GM19463 (cell line): ENCODE results near the gene MYO1H.

Experiments used
- ATAC-seq: cut with Tn5 transposase; IDR thresholded peaks from one replicate; pipeline ENCODE4 v1.9.1; 2021; ENCODE audit warnings: mild to moderate bottlenecking, moderate library complexity; ENCODE audit not compliant: unreplicated experiment

MYO1H gene

DNA sequence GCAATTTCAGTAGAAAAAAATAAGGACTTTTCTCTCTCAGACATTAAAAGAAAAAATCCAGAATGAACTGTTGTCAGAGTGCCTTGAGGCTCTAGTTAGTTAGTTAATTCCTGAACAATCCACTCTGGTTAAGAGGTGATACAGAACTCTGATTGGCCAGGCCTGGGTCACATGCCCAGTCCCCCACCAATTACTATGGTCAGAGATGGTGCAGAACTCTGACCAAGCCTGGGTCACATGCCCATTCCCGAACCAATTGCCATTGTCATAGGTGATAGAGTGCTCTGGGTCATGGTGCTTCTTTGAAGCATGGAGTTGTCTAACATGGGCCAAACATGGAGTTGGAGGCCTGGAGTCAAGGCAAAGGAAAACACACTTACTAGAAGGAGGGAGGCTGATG lies 11.1 kb upstream of the MYO1H start:
- ATAC-seq = no peak

DNA sequence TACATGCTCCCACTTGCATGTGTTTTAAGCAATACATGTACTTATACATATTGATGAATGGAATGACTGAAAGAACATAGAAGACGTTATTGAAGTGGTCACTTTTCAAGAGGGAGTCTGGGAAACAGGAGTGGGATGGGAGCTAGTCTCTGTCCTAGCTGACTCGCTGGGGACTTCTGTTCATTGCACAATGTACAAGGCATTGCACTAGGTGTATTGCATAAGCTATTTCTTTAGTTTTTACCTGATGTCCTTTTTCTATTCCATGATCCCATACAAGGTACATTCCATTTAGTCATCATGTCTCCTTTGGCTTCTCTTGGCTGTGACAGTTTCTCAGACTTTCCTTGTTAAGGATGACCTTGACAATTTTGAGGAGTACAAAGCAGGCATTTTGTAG lies 4.0 kb upstream of the MYO1H start:
- no peak for ATAC-seq

GRCh38 chr12:109345428-109345827 lies 2.3 kb upstream of the MYO1H start:
- ATAC-seq = no peak

- ATAC-seq = no peak
Measured at GRCh38 chr12:109346920-109347319, 780 bp upstream of the MYO1H start.

GRCh38 chr12:109352184-109352583 lies 4.5 kb downstream of the MYO1H start:
- no peak for ATAC-seq

DNA sequence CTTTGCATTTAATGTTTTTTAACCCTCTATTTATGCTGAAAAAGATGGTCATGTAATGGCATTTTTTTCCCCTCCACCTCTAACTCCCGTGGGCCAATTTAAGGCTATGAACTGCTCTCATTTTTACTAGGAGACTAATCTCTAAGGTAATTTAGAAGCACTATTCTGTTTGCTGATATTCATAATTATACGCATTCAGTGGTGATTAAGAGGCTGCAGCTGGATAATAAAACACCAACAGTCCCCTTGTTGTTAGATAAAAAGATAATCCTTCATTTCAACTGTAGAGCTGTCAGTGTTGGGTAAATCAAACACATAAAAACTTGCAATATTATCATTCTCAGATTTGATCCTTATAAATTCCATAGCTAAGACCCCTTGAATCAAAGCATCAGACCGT lies 8.9 kb downstream of the MYO1H start:
- ATAC-seq = no peak

DNA sequence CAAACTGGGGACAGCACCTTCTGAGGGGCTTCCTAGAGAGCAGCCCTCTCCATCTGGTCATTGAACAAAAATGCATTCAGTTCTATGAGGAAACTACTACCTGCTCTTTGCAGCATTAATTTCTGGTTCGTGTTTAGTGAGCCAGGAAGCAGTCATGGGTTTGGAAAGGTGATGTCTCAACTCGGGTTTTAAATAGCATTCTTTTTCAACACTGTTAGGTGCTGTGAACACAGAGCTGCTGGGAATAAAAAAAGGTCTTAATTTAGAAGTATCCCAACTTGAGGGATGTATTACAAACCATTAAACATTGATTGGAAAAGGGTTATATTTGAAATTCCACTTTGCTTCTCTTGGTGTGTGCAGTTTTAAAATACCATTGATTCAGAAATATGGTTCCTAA lies 9.3 kb downstream of the MYO1H start:
- ATAC-seq = no peak

DNA sequence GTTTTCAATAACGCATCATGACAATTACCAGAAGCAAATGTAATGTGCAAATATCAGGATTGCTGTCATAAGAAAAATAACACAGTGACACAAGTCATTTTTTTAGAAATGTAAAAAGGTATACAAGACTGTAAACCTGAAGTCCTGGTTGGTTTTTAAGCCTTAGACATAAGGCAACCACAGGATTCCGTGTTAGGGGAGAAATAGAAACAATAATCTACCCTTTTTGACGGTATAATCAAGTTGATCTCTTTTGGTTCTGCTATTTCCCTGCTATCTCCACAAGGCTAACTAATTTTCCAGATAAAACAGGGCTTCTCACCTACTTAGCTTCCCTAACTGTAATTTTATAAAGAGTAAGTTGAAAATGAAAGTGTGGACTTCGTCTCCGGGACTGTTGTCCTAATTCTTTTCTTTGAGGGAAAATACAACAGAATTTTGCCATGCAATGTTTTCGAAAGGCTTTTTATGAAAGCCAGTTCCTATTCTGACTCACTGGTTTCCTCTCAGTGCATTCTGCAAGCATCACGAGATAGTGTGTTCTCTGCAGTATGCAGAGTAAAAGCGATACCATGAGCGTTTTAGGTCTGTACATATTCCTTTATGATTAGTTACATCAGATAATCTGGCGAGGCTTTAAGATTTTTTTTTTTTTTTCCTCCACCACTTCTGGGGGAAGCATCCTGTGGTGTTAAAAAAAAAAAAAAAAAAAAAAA lies 10.6 kb downstream of the MYO1H start:
- ATAC-seq = peak; percentile 83

DNA sequence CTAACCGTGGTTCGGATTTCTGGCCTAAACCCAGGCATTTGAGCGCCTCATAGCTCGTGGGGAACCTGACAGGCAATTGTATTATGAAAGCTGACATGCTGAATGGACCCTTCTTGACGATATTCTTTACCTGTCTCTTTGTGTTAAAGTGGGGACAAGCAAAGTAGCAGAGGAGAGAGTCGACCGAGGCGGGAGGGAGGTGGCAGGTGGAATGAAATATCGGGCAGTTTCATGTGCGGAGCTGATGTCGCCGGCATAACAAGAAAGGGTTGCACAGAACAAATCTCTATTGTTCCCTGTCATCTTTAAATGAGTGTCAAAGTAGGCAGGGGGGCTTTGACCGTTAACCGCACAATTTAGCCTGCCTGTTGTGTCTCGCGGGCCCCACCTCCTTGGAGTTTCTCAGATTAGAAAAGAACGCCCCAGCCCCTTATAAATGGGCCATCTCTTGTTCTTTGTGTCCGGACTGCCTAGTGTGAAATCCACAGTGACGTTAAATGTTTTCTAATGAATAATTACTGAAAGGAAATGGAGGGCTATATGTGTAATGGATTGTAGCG lies 11.5 kb downstream of the MYO1H start:
- ATAC-seq = no peak

DNA sequence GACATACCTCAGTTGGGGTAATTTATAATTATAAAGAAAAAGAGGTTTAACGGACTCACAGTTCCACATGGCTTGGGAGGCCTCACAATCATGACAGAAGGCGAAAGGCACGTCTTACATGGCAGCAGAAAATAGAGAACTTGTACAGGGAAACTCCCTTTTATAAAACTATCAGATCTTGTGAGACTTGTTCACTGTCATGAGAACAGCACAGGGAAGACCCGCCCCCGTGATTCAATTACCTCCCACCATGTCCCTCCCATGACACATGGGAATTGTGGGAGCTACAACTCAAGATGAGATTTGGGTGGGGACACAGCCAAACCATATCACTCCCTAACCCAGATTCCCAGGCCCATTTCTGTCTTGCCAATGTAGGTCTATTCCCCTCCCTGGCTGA lies 22.1 kb downstream of the MYO1H start:
- no peak for ATAC-seq

GRCh38 chr12:109377139-109377685 lies 29.5 kb downstream of the MYO1H start:
- no peak for ATAC-seq

DNA sequence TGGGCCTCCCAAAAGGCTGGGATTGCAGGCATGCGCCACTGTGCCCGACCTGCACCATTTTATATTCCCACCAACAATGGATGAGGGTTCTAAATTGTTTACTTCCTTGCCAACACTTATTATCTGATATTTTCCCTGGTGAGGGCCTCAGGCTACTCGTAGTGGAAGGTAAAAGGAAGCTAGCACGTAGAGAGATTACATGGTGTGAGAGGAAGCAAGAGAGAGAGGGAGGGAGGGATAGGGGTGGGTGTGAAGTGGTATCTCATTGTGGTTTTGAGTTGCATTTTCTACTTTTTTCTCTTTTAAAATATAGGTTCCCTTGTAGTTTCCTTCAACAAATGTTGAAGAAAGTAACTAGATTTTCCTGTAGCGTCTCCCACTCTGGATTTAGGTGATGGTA lies 30.9 kb downstream of the MYO1H start:
- ATAC-seq = no peak

DNA sequence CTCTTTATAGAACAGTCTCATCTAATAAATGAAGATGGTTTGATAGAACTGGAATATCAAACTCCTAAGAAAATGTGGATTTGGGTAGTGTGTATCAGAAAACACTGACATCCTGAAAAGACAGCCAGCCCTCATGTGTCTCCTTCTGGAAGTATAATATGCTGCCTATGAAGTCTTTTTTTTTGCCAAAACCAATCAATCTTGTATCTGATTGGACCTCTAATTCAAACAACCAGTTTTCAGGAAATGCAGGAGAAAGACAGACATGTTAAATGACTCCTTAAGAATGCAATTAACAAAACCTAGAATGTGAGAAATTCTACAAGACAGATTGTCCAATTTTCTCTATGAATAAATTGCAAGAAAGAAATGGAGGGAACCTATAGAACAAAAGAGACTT lies 34.3 kb downstream of the MYO1H start:
- no peak for ATAC-seq

DNA sequence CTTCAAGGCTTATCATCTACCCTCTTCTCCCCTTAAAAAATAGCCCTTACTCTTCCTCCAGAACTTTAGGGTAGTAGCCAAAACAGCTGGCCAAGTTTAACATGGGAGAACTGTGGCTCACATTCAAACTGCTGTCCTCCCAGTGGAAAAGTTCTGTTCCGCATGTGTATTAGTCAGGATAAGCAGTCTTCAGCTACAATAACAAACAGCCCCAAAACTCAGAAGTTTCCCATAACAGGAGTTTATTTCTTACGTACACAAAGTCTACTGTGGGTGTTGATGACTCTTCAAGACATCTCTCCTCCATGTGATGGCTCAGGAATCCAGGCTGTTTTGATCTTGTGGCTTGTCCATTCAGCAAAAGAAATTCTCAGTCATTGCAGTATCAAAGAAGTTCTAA lies 35.5 kb downstream of the MYO1H start:
- no peak for ATAC-seq

- ATAC-seq = no peak
Measured at GRCh38 chr12:109385339-109386058, 37.8 kb downstream of the MYO1H start.

DNA sequence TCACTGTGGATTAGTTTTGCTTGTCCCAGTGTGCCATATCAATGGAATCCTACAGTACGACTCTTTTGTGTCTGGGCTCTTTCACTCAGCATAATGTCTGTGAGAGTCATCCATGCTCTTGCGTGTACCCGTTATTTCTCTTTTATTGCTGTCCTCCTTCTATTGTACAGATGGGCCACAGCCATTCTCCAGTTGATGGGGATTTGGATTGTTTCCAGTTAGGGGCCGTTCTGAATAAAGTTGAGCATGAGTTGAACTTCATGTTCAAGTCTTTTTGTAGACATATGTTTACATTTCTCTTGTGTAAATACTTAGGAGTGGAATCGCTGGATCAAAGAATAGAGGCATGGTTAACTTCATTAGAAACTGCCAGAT lies 38.3 kb downstream of the MYO1H start:
- no peak for ATAC-seq

GRCh38 chr12:109387425-109388166 lies 39.9 kb downstream of the MYO1H start:
- no peak for ATAC-seq

DNA sequence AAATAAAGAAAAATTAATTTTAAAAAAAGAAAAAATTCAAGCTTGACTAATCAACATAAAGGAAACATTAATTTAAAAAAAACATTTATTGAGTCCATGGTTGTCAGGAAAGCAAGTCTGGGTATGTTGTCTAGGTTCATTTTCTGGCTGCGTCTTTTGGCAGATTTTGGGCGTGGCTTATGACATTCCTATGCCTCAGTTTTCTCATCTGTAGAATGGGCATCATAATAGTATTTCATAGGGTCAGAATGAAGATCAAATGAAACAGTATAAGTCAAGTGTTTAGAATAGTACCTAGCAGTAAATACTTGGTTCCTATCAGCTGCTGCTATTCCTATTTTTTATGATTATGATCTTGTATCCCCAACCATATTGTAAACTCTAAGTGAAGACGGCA lies 40.5 kb downstream of the MYO1H start:
- ATAC-seq = no peak

DNA sequence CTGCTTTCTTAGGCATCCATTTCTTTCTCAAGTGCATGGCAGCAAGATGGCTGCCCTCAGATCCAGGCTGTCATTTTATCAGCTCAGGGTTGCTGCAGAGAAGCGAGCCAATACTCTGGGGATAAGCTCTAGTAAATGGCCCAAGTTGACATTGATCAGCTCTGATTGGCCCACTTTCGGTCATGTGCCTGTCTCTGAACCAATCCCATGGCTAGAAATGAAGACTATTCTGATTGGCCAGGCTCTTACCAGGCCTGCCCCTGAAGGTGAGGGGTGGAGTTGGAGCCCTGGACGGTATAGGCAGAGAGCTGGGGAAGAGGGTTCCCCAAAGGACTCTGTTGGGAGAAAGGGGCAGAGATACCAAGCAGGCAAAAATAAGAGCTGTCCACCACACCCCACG lies 41.4 kb downstream of the MYO1H start:
- no peak for ATAC-seq

DNA sequence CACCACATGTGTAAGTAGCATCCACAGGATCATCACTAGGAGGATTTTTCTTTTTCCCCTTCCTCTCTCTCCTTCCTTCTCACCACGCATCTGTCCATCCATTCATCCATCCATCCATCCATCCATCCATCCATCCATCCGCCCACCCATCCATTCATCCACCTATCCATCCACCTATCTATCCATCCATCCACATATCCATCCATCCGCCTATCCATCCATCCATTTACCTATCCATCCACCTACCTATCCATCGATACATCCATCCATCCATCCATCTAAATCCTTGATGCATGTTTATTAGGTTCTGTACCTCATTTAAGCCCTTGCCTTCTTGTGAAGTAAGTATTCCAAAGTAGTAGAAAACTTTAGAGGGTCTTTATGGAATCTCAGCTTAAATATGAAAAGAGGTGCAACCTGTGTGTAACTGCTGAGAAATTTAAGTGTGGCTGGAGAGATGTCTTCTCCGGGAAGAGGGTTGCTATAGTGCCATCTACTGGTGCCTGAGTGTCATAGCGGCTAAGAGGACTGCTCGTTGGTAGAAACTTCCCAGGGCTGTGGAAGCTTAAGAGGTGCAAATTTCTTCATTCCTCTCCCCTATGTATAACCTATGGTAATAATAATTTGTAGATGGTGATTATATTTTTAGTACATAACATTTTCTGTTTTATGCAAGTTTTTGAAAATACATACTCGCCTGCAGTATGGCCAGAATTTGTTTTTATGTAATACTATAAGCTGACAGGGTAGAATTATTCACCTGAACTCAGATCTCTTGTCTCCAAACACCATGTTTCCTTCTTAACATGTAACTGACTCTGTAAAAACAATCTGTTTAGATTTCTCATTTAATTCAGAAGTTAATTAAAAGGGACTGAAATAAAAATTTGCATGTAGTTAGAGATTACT lies 46.0 kb downstream of the MYO1H start:
- ATAC-seq = no peak
